Astrocyte of the spinal cord (primary cell): Measurements from ENCODE around the gene CEND1.
A peak's percentile ranks its signal among the peaks of the same experiment; 100 is the strongest.

ENCODE experiments used
- DNase-seq: peaks from one replicate; pipeline ENCODE4 v3.0.0; 2011; ENCODE audit warnings: low read depth, low spot score
- H3K4me3 ChIP-seq: 2 replicates; pipeline ENCODE4 v1.5.1; 2011; ENCODE audit warnings: low read depth, mild to moderate bottlenecking, low read length, moderate library complexity
- in situ Hi-C: cut with HindIII; loops from 2 replicates; pipeline ENCODE4 v1.10.0; 2017; ENCODE audit warnings: low sequenced_read_pairs
- TF ChIP-seq, protein P1 (sequence below): IDR thresholded peaks from 2 replicates; pipeline ENCODE4 v1.5.1; 2012; ENCODE audit warnings: low read depth, mild to moderate bottlenecking, low read length, inconsistent platforms

Gene CEND1

DNA sequence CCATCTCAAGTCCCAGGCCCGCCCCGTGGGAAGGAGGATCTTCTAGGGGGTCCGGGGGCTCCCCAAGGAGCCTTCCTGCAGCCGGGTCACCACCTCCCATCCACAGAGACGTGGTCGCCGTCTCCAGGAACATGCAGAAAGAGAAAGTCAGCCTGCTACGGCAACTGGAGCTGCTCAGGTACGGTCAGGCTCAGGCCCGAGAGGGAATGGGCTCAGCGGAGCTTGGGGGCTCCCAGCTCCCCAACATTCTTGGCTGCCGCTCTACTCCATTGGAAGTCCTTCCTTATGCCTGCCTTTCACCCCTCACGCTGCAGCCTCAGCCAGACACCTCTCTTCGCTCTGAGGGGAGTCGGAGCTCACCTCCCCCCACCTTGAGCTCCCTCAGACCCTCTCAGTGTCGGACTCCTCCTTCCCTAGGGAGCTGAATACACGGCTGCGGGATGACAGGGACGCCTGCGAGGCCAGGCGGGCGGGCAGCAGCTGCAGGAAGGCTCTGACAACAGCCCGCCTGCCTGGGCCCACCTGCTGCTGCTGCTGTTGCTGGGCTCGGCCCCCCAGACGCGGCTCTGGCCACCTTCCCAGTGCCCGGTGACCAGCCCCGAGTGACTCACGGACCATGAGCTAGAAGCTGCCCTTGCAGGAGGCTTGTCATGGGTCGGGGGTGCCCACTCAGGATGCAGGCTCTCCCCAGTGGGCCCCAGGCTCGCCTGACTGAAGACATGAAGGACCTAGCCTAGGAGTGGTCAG, 41.4 kb upstream of the CEND1 start:
- in situ Hi-C loops: no loop called here
- H3K4me3 ChIP-seq: peak overlapping the region; percentile 12

GRCh38 chr11:830295-831117, 40.6 kb upstream of the CEND1 start:
- in situ Hi-C loops: no loop called here
- peak overlapping the region; percentile 43 for H3K4me3 ChIP-seq
- TF ChIP-seq, protein P1, sequence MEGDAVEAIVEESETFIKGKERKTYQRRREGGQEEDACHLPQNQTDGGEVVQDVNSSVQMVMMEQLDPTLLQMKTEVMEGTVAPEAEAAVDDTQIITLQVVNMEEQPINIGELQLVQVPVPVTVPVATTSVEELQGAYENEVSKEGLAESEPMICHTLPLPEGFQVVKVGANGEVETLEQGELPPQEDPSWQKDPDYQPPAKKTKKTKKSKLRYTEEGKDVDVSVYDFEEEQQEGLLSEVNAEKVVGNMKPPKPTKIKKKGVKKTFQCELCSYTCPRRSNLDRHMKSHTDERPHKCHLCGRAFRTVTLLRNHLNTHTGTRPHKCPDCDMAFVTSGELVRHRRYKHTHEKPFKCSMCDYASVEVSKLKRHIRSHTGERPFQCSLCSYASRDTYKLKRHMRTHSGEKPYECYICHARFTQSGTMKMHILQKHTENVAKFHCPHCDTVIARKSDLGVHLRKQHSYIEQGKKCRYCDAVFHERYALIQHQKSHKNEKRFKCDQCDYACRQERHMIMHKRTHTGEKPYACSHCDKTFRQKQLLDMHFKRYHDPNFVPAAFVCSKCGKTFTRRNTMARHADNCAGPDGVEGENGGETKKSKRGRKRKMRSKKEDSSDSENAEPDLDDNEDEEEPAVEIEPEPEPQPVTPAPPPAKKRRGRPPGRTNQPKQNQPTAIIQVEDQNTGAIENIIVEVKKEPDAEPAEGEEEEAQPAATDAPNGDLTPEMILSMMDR: no peak
- peak; percentile 66 for DNase-seq

More for the DNA sequence above, 41.4 kb upstream of the CEND1 start:
- peak; percentile 80 for DNase-seq
- TF ChIP-seq, protein P1: no peak

DNA sequence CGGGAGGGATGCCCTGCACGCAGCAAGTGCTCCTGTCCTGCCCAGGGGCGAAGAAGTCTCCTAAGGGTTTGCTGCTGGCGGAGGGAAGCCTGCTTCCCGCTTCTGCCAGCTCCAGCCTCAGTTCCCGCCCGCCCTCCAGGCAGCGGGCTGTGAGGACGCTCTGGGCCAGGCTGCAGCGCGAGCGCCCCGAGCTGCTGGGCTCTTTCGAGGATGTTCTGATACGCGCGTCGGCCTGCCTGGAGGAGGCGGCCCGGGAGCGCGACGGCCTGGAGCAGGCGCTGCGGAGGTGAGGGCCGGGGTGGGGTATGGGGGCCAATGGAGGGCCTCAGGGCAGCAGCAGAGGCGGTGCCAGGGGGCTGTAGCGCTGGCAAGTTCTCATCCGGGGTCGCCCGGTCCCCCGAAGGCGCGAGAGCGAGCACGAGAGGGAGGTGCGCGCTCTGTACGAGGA, 40.0 kb upstream of the CEND1 start:
- in situ Hi-C loops: no loop called here
- TF ChIP-seq, protein P1: no peak
- peak overlapping the region; percentile 43 for H3K4me3 ChIP-seq
- no peak for DNase-seq

- H3K4me3 ChIP-seq: peak overlapping the region; percentile 43
- no peak for DNase-seq
- TF ChIP-seq, protein P1: no peak
- in situ Hi-C loops: no loop called here
Measured at GRCh38 chr11:829176-829846, 39.4 kb upstream of the CEND1 start.

DNA sequence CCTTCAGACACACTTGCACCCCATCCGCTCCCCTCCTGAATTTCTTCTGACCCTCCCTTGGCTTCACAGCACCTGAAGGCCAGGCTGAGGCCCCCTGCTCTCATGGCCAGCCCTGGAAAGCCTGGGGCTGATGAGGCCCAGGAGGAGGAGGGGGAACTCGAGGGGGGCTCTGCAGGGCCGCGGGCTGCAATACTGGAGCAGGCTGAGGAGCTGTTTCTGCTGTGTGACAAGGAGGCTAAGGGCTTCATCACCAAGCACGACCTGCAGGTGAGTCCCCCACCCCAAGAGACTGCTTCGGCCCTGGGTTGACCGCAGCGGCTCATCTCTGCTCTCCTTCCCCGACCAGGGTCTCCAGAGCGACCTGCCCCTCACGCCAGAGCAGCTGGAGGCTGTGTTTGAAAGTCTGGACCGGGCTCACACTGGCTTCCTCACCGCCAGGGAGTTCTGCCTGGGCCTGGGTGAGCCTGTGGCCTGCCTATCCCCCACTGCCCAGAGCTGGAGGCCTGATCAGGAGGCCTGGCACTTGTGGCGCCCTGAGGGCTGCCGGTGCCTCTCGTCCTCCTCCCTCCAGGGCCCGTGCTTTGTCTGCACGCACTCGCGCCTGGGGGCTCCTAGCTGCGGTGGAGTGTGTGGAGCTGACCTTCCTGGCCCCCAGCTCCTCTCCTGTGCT, 38.8 kb upstream of the CEND1 start:
- H3K4me3 ChIP-seq: no peak overlapping the region
- in situ Hi-C loops: no loop called here
- TF ChIP-seq, protein P1: no peak

DNA sequence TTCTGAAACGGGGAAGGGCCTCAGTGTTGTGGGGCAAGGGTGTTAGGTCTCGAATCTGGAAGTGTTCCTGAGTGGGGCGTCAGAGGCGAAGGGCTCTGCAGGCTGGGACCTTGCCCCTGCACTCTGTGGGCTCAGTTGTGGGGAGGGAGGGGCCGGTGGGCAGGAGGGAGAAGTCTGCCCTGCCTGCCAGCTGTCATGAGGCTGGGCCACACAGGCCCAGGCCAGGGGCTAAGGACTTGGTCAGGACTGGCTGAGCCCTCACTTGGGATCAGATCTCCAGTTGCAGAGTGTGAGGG, 38.0 kb upstream of the CEND1 start, which contains the start of gene CRACR2B:
Gene CRACR2B, plus strand, starts transcription at position 23 of the 296 bp plus-strand sequence. CDS start 689 bp downstream, outside the sequence.
- in situ Hi-C loops: no loop called here
- TF ChIP-seq, protein P1: no peak
- peak within 1 kb of the TSS; percentile 15 for H3K4me3 ChIP-seq
- DNase-seq: no peak

More for the DNA sequence above, 38.8 kb upstream of the CEND1 start:
- DNase-seq: no peak
